GM10266 (cell line): ENCODE results near the gene UBFD1.

ENCODE experiments used
- DNase-seq: peaks from one replicate; pipeline ENCODE4 v3.0.0; 2012; ENCODE audit errors: extremely low spot score
- CTCF ChIP-seq: IDR thresholded peaks from 2 replicates; pipeline ENCODE4 v1.5.1; 2012; ENCODE audit warnings: mild to moderate bottlenecking, low read depth; ENCODE audit not compliant: control insufficient read depth, insufficient read depth; ENCODE audit errors: missing control alignments

The UBFD1 gene

GRCh38 chr16:23511731-23512130 lies 45.8 kb upstream of the UBFD1 start:
- DNase-seq, result no peak
- no peak for TF ChIP-seq CTCF

- no peak for DNase-seq
- no peak for TF ChIP-seq CTCF
These were observed 45.3 kb upstream of the UBFD1 start for GRCh38 chr16:23512168-23512695.

GRCh38 chr16:23514381-23515152 lies 43.0 kb upstream of the UBFD1 start:
- no peak for TF ChIP-seq CTCF

GRCh38 chr16:23515881-23516280 lies 41.6 kb upstream of the UBFD1 start:
- DNase-seq, result no peak
- no peak for TF ChIP-seq CTCF

More at GRCh38 chr16:23514381-23515152, 43.0 kb upstream of the UBFD1 start:
- no peak for DNase-seq

- DNase-seq, result no peak
- no peak for TF ChIP-seq CTCF
These were observed 41.0 kb upstream of the UBFD1 start for GRCh38 chr16:23516366-23517137.

GRCh38 chr16:23518435-23518891 lies 39.1 kb upstream of the UBFD1 start:
- TF ChIP-seq CTCF, result no peak
- DNase-seq, result no peak

GRCh38 chr16:23519282-23519681 lies 38.2 kb upstream of the UBFD1 start:
- TF ChIP-seq CTCF, result no peak
- DNase-seq, result no peak
